Stimulated activated CD8-positive, alpha-beta memory T cell treated with anti-CD3 and anti-CD28 coated beads, Interleukin-12 subunit alpha, Interleukin-12 subunit beta, amount 100 ng/mL, for 4 hours (primary cell): Measurements from ENCODE around the gene EPHA7.

Source experiments
- DNase-seq: peaks from one replicate; pipeline ENCODE4 v3.0.0-alpha.2; 2020; ENCODE audit warnings: low read depth

Gene EPHA7

GRCh38 chr6:93393554-93394074 is 25.7 kb downstream of the EPHA7 start:
- DNase-seq: no peak

GRCh38 chr6:93392797-93393196 is 26.6 kb downstream of the EPHA7 start:
- no peak for DNase-seq

- DNase-seq: no peak
Observed at GRCh38 chr6:93391965-93392364, 27.4 kb downstream of the EPHA7 start.

- no peak for DNase-seq
Observed at GRCh38 chr6:93389192-93389591, 30.2 kb downstream of the EPHA7 start.

GRCh38 chr6:93388070-93388469 is 31.3 kb downstream of the EPHA7 start:
- no peak for DNase-seq

GRCh38 chr6:93376026-93376540 is 43.3 kb downstream of the EPHA7 start:
- DNase-seq: no peak

GRCh38 chr6:93373445-93373844 is 45.9 kb downstream of the EPHA7 start:
- DNase-seq: no peak

GRCh38 chr6:93371756-93372155 is 47.6 kb downstream of the EPHA7 start:
- no peak for DNase-seq

- DNase-seq: no peak
Observed at GRCh38 chr6:93369586-93370134, 49.7 kb downstream of the EPHA7 start.

GRCh38 chr6:93366506-93366905 is 52.9 kb downstream of the EPHA7 start:
- DNase-seq: no peak

GRCh38 chr6:93365445-93365844 is 53.9 kb downstream of the EPHA7 start:
- DNase-seq: no peak

GRCh38 chr6:93358435-93358834 is 60.9 kb downstream of the EPHA7 start:
- DNase-seq: no peak

GRCh38 chr6:93352604-93353003 is 66.8 kb downstream of the EPHA7 start:
- DNase-seq: no peak

- no peak for DNase-seq
Observed at GRCh38 chr6:93351222-93351621, 68.1 kb downstream of the EPHA7 start.

- DNase-seq: no peak
Observed at GRCh38 chr6:93350774-93351173, 68.6 kb downstream of the EPHA7 start.

GRCh38 chr6:93344333-93344835 is 75.0 kb downstream of the EPHA7 start:
- no peak for DNase-seq

GRCh38 chr6:93343476-93343875 is 75.9 kb downstream of the EPHA7 start:
- DNase-seq: no peak

- DNase-seq: no peak
Observed at GRCh38 chr6:93341900-93342613, 77.3 kb downstream of the EPHA7 start.

GRCh38 chr6:93337772-93338394 is 81.5 kb downstream of the EPHA7 start:
- DNase-seq: no peak

- DNase-seq: no peak
Observed at GRCh38 chr6:93337014-93337413, 82.3 kb downstream of the EPHA7 start.

GRCh38 chr6:93329301-93330000 is 89.9 kb downstream of the EPHA7 start:
- DNase-seq: no peak

GRCh38 chr6:93327857-93328256 is 91.5 kb downstream of the EPHA7 start:
- DNase-seq: no peak
